Adrenal gland (tissue), 12 donors: ENCODE data around the gene SLC9A9. TPM values are rescaled to one million over a fixed set of nuclear protein-coding genes. Genes with fewer than 3 reads are reported as not detected.

Experiments used
- DNase-seq, 7 donors: peaks; one replicate each; pipeline ENCODE4 v3.0.0-alpha.2; 2019 to 2020
- H3K27ac ChIP-seq, 5 donors: fragments of 200-600 bp; sonication (generic) in 4 of 5; 1 replicate in 3 of 5; 2 replicates in 2 of 5; pipeline versions ENCODE4 v1.5.1 to v1.8.0; 2016 to 2020; ENCODE audit warnings: mild to moderate bottlenecking in 1 of 5
- H3K27me3 ChIP-seq: fragments of 200-600 bp; 2 replicates; pipeline ENCODE4 v1.8.0; 2021
- H3K36me3 ChIP-seq, 2 donors: fragments of 200-600 bp; replicated peaks in 1 of 2; 1 replicate in 1 of 2; 2 replicates in 1 of 2; pipeline versions ENCODE4 v1.5.1 to v1.8.0; 2018 to 2022
- H3K4me1 ChIP-seq, 2 donors: fragments of 200-600 bp; replicated peaks in 1 of 2; 1 replicate in 1 of 2; 2 replicates in 1 of 2; pipeline versions ENCODE4 v1.5.1 to v1.8.0; 2018 to 2021
- H3K4me3 ChIP-seq, 4 donors: fragments of 200-600 bp; sonication (generic) in 3 of 4; one replicate each; pipeline ENCODE4 v1.5.1; 2016 to 2018
- H3K9me3 ChIP-seq, 3 donors: fragments of 200-600 bp; sonication (generic) in 1 of 3; replicated peaks in 1 of 3; 1 replicate in 2 of 3; 2 replicates in 1 of 3; pipeline versions ENCODE4 v1.5.1 to v1.8.0; 2016 to 2021
- CTCF ChIP-seq, 6 experiments: fragments of 450-650 bp in 4 of 6; fragments of 200-600 bp in 2 of 6; sonication (generic) in 1 of 6; IDR thresholded peaks; 1 replicate in 5 of 6; 2 replicates in 1 of 6; pipeline versions ENCODE4 v1.5.1 to v1.8.0; 2016 to 2021; ENCODE audit warnings: antibody characterized with exemption in 6 of 6, mild to moderate bottlenecking in 2 of 6, moderate library complexity in 1 of 6
- POLR2A ChIP-seq, 2 donors: fragments of 450-650 bp; IDR thresholded peaks; one replicate each; pipeline ENCODE4 v1.6.1; 2017; ENCODE audit warnings: antibody characterized with exemption in 2 of 2, mild to moderate bottlenecking in 2 of 2, moderate library complexity in 1 of 2
- WGBS, 4 donors: extraction: QIAGEN DNeasy Blood & Tissue Kit in 2 of 4; methylation state at CpG; one replicate each; pipeline versions ENCODE4 v1.1.5 to v1.1.7; 2013 to 2017; 5-methylcytosine and 5-hydroxymethylcytosine counted together
- intact Hi-C, 2 donors: fragments of 100-400 bp; cut with DNase I; formaldehyde crosslinking; loops; one replicate each; pipeline versions ENCODE4 v1.14.1 to v1.15.0; 2022 to 2023
- polyA plus RNA-seq, 3 donors: library from polyadenylated mRNA; stranded (reverse); fragments of 200-250 nt in 2 of 3; fragments of 350-450 nt in 1 of 3; fragmentation: Illumina TruSeq in 1 of 3; extraction: RNeasy Lipid Tissue Mini Kit (QIAGEN cat#74804) in 1 of 3; gene quantifications; one replicate each; pipeline ENCODE4 v1.2.3, GENCODE V29; 2013 to 2014
- total RNA-seq, 9 donors: library from RNA; depleted of rRNA in 4 of 9; stranded (reverse); fragments of >200 nt in 4 of 9; fragments of 120-200 nt in 1 of 9; fragmentation: NEBNext Ultra II Directional in 1 of 9; extraction: Animal tissue kit (Norgen Biotek cat#: 25700) in 1 of 9; gene quantifications; one replicate each; pipeline versions ENCODE4 v1.1.0 to v1.2.4, GENCODE V29; 2013 to 2023
- donor health status: healthy with polysubstance abuse.
- donor health status: Bipolar disorder and iron deficiency.
- donor health status: DM: yes; HTN: yes; CAD: no.
- donor health status: DM: no; HTN: no; CAD: no.
- donor health status: DM: no; HTN: no; CAD: no.
- donor health status: DM: yes; HTN: yes; CAD: no.

The SLC9A9 gene
- total and polyA plus RNA-seq, 12 donors: 4.2 to 23.7 (median 13.5) TPM

- 75 to 97% (median 92%) methylated on average over 2 of the region's 2 CpGs for WGBS, 4 donors
- Histone ChIP-seq H3K4me3 (no peak overlapping the region), H3K36me3 (no peaks in the 10 kb centered on the region), H3K9me3 (no peaks in the 10 kb centered on the region), H3K27ac (no peak overlapping the region), H3K27me3 (no peaks in the 10 kb centered on the region), H3K4me1 (peaks cover 0 to 4% of the 10 kb centered on the region in 2 donors)
- TF ChIP-seq CTCF (IDR thresholded peaks at IDR 0.05) (no peak), POLR2A (IDR thresholded peaks at IDR 0.05) (no peak)
- intact Hi-C loops: no loop called here
- DNase-seq: no peak
These were observed 464.2 kb downstream of the SLC9A9 start for GRCh38 chr3:143384076-143384475.

DNA sequence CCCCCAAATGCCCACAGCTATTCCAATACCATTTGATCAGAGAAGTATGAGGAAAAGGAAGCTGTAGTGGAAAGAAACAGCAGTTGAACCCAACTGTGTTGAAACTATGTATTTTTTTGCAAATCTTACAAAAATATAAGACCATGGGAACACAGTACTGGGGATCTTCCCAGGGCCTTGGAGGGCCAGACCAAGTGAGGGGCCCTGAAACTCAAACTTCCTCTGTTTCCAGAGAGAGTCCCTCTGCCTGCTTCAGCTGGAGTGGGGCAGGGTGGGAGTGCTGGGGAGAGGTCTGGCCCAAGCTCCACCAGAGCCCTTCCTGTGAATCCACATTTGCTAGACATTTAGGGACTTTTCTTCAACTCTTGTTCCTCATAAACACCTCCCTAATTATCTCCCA is 464.8 kb downstream of the SLC9A9 start:
- DNase-seq: no peak

GRCh38 chr3:143382816-143383215 is 465.5 kb downstream of the SLC9A9 start:
- no peak for DNase-seq
- H3K27ac ChIP-seq: no peak overlapping the region
- H3K36me3 ChIP-seq: no peaks in the 10 kb centered on the region
- peaks cover 0 to 4% of the 10 kb centered on the region in 2 donors for H3K4me1 ChIP-seq
- 86 to 97% (median 88%) methylated on average over 1 of the region's 1 CpG for WGBS, 4 donors
- no peak overlapping the region for H3K4me3 ChIP-seq
- no peak for TF ChIP-seq CTCF (IDR thresholded peaks at IDR 0.05)
- no peak for TF ChIP-seq POLR2A (IDR thresholded peaks at IDR 0.05)
- no peaks in the 10 kb centered on the region for H3K9me3 ChIP-seq
- intact Hi-C loops: no loop called here
- H3K27me3 ChIP-seq: no peaks in the 10 kb centered on the region

More for the DNA sequence above, 464.8 kb downstream of the SLC9A9 start:
- no peaks in the 10 kb centered on the region for H3K36me3 ChIP-seq
- no peaks in the 10 kb centered on the region for H3K27me3 ChIP-seq
- H3K27ac ChIP-seq: no peak overlapping the region
- no peak overlapping the region for H3K4me3 ChIP-seq
- intact Hi-C loops: no loop called here
- H3K4me1 ChIP-seq: peaks cover 0 to 4% of the 10 kb centered on the region in 2 donors
- H3K9me3 ChIP-seq: no peaks in the 10 kb centered on the region
- TF ChIP-seq CTCF (IDR thresholded peaks at IDR 0.05): no peak
- TF ChIP-seq POLR2A (IDR thresholded peaks at IDR 0.05): no peak

DNA sequence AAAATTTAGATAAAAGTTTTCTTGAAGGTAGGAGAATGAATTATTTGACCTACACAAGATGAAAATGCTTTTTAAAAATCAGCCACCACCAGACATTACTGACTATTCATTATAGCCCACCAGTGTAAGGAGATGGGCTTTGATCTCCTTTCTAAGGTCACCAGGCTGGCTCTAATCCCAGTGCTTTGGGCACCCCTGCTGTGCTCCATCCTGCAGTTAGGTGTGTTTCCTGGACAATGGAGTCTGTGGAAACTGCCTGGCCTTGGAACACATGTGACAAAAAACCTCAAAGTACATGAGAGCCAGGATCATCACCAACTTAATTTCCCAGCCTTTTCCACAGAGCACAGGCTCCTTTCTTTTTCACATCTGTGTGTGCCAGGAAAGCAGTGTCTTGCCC is 467.8 kb downstream of the SLC9A9 start:
- no peak for TF ChIP-seq CTCF (IDR thresholded peaks at IDR 0.05)
- no peak for TF ChIP-seq POLR2A (IDR thresholded peaks at IDR 0.05)

More for the DNA sequence above, 467.8 kb downstream of the SLC9A9 start:
- no peak for DNase-seq
- no peak overlapping the region for H3K27ac ChIP-seq
- no peaks in the 10 kb centered on the region for H3K27me3 ChIP-seq
- intact Hi-C loops: no loop called here
- H3K4me1 ChIP-seq: peaks cover 0 to 4% of the 10 kb centered on the region in 2 donors
- H3K9me3 ChIP-seq: no peaks in the 10 kb centered on the region
- no peaks in the 10 kb centered on the region for H3K36me3 ChIP-seq
- no peak overlapping the region for H3K4me3 ChIP-seq
